Thyroid gland (tissue), 4 donors: ENCODE results near the gene PDP2. TPM values are rescaled to one million over a fixed set of nuclear protein-coding genes. Genes with fewer than 3 reads are reported as not detected.

ENCODE experiments used
- DNase-seq, 2 donors: peaks; one replicate each; pipeline ENCODE4 v3.0.0-alpha.2; 2019
- H3K27ac ChIP-seq, 3 donors: fragments of 200-600 bp; sonication (generic); 1 replicate in 2 of 3; 2 replicates in 1 of 3; pipeline ENCODE4 v1.5.1; 2016 to 2019; ENCODE audit warnings: mild to moderate bottlenecking in 1 of 3, moderate library complexity in 1 of 3
- H3K27me3 ChIP-seq: fragments of 200-600 bp; sonication (generic); one replicate; pipeline ENCODE4 v1.5.1; 2019
- H3K36me3 ChIP-seq, 2 donors: fragments of 200-600 bp; sonication (generic); one replicate each; pipeline ENCODE4 v1.5.1; 2016 to 2019
- H3K4me1 ChIP-seq, 2 donors: fragments of 200-600 bp; sonication (generic); one replicate each; pipeline ENCODE4 v1.5.1; 2017 to 2019
- H3K4me3 ChIP-seq, 3 donors: fragments of 200-600 bp; sonication (generic); replicated peaks in 1 of 3; 1 replicate in 2 of 3; 2 replicates in 1 of 3; pipeline ENCODE4 v1.5.1; 2016; ENCODE audit warnings: mild to moderate bottlenecking in 1 of 3
- H3K9me3 ChIP-seq: fragments of 200-600 bp; sonication (generic); one replicate; pipeline ENCODE4 v1.5.1; 2017
- POLR2A ChIP-seq, 2 donors: fragments of 450-650 bp; IDR thresholded peaks; one replicate each; pipeline ENCODE4 v1.6.1; 2017; ENCODE audit warnings: antibody characterized with exemption in 2 of 2, mild to moderate bottlenecking in 2 of 2, moderate library complexity in 1 of 2
- WGBS, 2 donors: methylation state at CpG; one replicate each; pipeline ENCODE4 v1.1.5; 2017; 5-methylcytosine and 5-hydroxymethylcytosine counted together
- intact Hi-C: fragments of 100-400 bp; cut with DNase I; formaldehyde crosslinking; loops from one replicate; pipeline ENCODE4 v1.15.1; 2023
- total RNA-seq, 4 donors: library from RNA; depleted of rRNA; stranded (reverse); fragments of >200 nt; gene quantifications; one replicate each; pipeline ENCODE4 v1.2.3, GENCODE V29; 2016
- TF ChIP-seq, protein P1 (sequence below), 6 experiments: fragments of 200-600 bp in 3 of 6; fragments of 450-650 bp in 3 of 6; sonication (generic) in 3 of 6; IDR thresholded peaks; one replicate each; pipeline ENCODE4 v1.5.1; 2016 to 2019; ENCODE audit warnings: antibody characterized with exemption in 6 of 6, mild to moderate bottlenecking in 2 of 6, inconsistent platforms in 1 of 6, moderate library complexity in 1 of 6

The PDP2 gene
- total RNA-seq, 4 donors from 2014 or later, result 10.7 to 34.5 (median 26.9) TPM

DNA sequence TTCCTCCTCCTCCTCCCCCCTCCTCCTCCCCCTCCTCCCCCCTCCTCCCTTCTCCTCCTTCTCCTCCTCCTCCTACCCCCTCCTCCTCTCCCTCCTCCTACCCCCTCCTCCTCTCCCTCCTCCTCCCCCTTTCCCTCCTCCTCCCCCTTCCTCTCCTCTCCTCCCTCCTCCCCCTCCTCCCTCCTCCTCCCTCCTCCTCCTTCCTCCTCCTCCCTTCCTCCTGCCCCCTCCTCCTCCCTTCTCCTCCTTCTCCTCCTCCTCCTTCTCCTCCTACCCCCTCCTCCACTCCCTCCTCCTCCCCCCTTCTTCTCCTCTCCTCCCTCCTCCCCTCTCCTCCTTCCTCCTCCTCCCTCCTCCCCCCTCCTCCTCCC is 6.6 kb upstream of the PDP2 start:
- DNase-seq, result no peak
- H3K27me3 ChIP-seq, result no peaks in the 10 kb centered on the region
- H3K4me1 ChIP-seq, result peaks cover 19 to 23% of the 10 kb centered on the region in 2 donors
- H3K36me3 ChIP-seq, result no peaks in the 10 kb centered on the region
- H3K9me3 ChIP-seq, result no peaks in the 10 kb centered on the region
- H3K27ac ChIP-seq, result peak overlapping the region; percentile 87 to 88 (median 88)
- TF ChIP-seq, protein P1, sequence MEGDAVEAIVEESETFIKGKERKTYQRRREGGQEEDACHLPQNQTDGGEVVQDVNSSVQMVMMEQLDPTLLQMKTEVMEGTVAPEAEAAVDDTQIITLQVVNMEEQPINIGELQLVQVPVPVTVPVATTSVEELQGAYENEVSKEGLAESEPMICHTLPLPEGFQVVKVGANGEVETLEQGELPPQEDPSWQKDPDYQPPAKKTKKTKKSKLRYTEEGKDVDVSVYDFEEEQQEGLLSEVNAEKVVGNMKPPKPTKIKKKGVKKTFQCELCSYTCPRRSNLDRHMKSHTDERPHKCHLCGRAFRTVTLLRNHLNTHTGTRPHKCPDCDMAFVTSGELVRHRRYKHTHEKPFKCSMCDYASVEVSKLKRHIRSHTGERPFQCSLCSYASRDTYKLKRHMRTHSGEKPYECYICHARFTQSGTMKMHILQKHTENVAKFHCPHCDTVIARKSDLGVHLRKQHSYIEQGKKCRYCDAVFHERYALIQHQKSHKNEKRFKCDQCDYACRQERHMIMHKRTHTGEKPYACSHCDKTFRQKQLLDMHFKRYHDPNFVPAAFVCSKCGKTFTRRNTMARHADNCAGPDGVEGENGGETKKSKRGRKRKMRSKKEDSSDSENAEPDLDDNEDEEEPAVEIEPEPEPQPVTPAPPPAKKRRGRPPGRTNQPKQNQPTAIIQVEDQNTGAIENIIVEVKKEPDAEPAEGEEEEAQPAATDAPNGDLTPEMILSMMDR (IDR thresholded peaks at IDR 0.05), result no peak
- no peak for TF ChIP-seq POLR2A (IDR thresholded peaks at IDR 0.05)
- intact Hi-C loops, result no loop called here
- no peak overlapping the region for H3K4me3 ChIP-seq

DNA sequence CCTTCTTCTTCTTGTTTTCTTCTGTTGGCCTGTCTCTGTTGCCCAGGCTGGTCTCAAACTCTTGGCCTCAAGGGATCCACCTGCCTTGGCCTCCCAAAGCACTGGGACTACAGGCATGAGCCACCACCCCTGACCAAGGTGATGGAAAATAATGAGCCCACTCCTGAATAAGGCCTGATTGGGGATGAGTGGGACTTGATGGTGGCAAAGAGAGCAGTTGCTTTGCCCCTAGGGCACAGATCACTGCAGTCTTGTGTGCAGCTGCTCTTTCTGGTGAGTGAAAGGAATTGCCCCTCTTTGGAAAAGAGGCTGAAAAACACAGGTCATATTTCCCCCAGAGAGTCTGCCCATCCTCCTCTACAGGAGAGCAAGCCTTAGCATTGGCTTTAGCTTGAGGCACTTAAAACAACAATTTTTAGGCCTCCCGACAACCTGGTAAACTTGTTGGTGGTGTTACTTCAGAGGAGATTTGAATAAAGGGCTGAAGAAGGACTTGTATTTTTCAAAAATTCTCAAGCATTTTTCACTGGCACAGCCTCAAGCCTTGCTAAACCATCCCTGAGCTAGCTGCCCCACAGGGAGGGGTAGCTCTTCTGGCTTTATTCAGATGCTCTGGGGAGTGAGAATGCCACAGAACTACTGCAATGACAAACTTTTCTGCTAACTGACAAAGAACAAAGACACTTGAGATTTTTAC is 6.1 kb upstream of the PDP2 start:
- Histone ChIP-seq H3K27me3 (no peaks in the 10 kb centered on the region), H3K4me3 (no peak overlapping the region), H3K4me1 (peaks cover 19 to 23% of the 10 kb centered on the region in 2 donors), H3K9me3 (no peaks in the 10 kb centered on the region), H3K27ac (peak overlapping the region; percentile 74 to 87 (median 84)), H3K36me3 (no peaks in the 10 kb centered on the region)
- intact Hi-C loops, result no loop called here
- DNase-seq, result peak; percentile 66 to 76
- WGBS, 2 donors, result 5 to 20% methylated on average over 1 of the region's 1 CpG
- TF ChIP-seq, protein P1 (IDR thresholded peaks at IDR 0.05), result no peak
- TF ChIP-seq POLR2A (IDR thresholded peaks at IDR 0.05), result no peak

DNA sequence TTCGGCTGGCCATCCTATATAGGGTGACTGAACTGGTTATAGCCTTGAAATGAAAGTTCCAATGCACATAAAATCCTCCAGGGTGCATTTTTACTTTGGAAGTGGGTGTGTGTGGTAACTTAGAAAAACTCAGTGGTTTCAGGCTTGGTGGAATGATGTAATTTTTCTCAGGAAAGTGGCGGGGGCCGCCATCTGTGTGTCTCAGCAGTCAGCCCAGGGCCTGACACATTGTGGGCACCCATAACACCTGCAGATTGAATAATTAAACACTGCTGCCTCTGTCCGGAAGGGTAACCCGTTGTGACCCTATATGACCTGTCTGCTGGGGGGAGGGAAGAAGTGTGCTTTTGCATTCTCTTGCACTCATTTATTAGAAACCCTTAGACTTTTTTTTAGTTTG is 2.2 kb upstream of the PDP2 start:
- Histone ChIP-seq H3K9me3 (no peaks in the 10 kb centered on the region), H3K4me1 (peaks cover 23 to 34% of the 10 kb centered on the region in 2 donors), H3K27ac (no peak overlapping the region), H3K36me3 (no peaks in the 10 kb centered on the region), H3K4me3 (no peak overlapping the region), H3K27me3 (no peaks in the 10 kb centered on the region)
- TF ChIP-seq POLR2A (IDR thresholded peaks at IDR 0.05), result no peak
- TF ChIP-seq, protein P1 (IDR thresholded peaks at IDR 0.05), result no peak
- 76 to 77% methylated on average over 5 of the region's 5 CpGs for WGBS, 2 donors
- intact Hi-C loops, result no loop called here
- no peak for DNase-seq

DNA sequence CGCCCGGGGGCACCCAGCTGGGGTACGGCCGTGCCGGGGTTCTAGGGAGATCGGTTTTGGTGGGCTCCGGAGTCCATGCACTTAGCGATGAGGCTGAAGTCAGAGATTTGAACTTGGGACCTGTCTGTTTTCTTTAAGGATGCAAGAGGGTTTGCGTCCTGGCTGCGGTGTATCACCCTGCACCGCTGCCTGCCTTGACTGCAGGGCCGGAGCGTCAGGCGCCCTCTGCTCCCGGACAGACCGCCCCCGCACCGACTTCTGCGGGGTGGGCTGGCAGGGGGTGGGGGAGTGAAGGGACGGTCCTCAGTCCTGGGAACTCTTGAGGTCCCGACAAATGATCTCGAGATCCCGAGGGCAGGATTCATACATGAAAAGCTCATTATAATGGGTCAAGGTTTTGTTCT is 701 bp downstream of the PDP2 start:
- H3K4me3 ChIP-seq, result peak overlapping the region; percentile 55 to 74 (median 72)
- peak overlapping the region; percentile 57 to 79 (median 78) for H3K27ac ChIP-seq
- peaks cover 8 to 12% of the 10 kb centered on the region in 2 donors for H3K36me3 ChIP-seq
- H3K4me1 ChIP-seq, result peaks cover 14 to 31% of the 10 kb centered on the region in 2 donors
- TF ChIP-seq, protein P1 (IDR thresholded peaks at IDR 0.05), result no peak
- no peak for TF ChIP-seq POLR2A (IDR thresholded peaks at IDR 0.05)
- 2 to 4% methylated on average over 19 to 20 of the region's 23 CpGs for WGBS, 2 donors
- DNase-seq, result peak in 1 of 2 donors; percentile 47
- H3K27me3 ChIP-seq, result no peaks in the 10 kb centered on the region
- H3K9me3 ChIP-seq, result no peaks in the 10 kb centered on the region
- intact Hi-C loops, result no loop called here

DNA sequence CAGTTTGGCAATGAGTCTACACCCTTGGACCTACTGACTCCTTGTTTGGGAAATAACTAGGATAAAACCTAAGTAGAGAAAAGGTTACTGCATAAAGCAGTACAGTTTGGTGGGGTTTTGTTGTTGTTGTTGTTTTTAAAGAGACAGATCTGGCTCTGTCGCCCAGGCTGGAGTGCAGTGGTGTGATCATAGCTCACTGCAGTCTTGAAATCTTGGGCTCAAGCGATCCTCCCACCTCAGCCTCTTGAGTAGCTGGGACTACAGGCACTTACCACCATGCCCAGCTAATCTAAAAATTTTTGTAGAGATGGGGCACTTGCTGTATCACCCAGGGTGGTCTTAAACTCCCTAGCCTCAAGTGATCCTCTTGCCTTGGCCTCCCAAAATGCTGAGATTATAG is 1.2 kb downstream of the PDP2 start:
- peaks cover 18 to 36% of the 10 kb centered on the region in 2 donors for H3K4me1 ChIP-seq
- peaks cover 8 to 12% of the 10 kb centered on the region in 2 donors for H3K36me3 ChIP-seq
- intact Hi-C loops, result no loop called here
- peak overlapping the region; percentile 66 to 79 (median 78) for H3K27ac ChIP-seq
- no peaks in the 10 kb centered on the region for H3K27me3 ChIP-seq
- peak overlapping the region in 1 of 3 donors; percentile 72 for H3K4me3 ChIP-seq
- 44 to 53% methylated on average over 2 of the region's 2 CpGs for WGBS, 2 donors
- H3K9me3 ChIP-seq, result no peaks in the 10 kb centered on the region
- TF ChIP-seq, protein P1 (IDR thresholded peaks at IDR 0.05), result no peak
- TF ChIP-seq POLR2A (IDR thresholded peaks at IDR 0.05), result no peak
- DNase-seq, result peak in 1 of 2 donors; percentile 41
